Stimulated activated CD4-positive, alpha-beta T cell treated with anti-CD3 and anti-CD28 coated beads, Interleukin-1b, Interleukin-23, amount 100 ng/mL, for 1 hour (primary cell): Measurements from ENCODE around the gene INO80.

ENCODE experiments used
- DNase-seq, 2 donors: peaks; one replicate each; pipeline ENCODE4 v3.0.0-alpha.2; 2020; ENCODE audit warnings: low read depth in 2 of 2

Gene INO80

DNA sequence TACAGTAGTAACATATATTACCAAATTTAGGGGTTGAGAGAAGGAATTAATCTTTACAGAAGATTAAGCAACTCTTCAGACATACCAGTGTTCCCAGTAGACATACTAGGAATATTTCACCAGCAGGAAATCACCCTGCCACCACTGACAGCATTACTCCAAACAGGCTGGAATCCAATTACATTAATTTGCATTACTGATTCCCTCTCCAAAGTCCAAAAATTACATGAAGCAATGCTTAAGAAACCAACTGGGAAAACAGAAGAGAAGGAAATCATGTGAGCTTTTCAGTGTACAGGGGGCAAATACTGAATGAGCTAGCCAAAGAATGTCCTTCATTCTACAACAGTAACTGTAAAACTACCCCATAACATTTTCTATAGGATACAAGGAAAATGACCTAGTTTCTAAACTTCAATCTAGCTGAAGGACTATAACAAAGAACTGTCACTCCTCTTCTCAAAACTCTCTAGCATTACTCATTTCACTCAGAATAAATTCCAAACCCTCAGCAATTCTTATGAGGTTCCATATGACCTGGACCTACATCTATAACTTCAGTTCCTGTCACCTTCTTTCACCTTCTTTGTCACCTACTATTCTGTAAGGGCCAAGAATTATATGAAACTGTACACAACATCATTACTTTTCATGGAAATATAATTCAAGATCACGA, 72.7 kb downstream of the INO80 start:
- DNase-seq, result no peak

GRCh38 chr15:41042851-41043250, 73.2 kb downstream of the INO80 start:
- DNase-seq, result no peak

DNA sequence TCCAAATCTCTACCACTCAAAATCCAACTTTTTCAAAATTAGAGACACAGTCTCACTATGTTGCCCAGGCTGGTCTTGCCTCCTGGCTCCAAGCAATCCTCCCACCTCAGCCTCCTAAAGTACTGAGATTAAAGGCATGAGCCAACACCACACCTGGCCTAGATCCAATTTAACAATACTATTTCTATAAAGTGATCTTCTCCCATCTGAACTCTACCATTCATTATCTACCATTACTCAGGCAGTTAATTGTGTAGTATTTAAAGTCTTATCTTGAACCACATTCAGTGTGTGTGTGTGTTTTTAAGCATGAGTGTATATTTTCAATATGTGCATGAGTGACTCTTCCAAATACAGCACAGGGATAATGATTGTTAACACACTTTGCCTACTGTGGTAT, 77.0 kb downstream of the INO80 start:
- no peak for DNase-seq

DNA sequence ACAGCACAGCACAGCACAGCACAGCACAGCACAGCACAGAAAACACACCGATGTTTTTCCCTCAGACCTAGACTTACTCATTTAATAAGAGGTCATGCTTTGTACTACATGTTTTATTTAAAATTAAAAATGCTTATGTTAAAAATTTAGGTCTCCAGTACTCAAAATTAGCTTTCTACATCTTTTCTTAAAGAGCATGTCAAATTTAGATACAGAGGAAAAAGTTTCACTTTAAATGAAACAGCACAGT, 84.1 kb downstream of the INO80 start:
- DNase-seq, result no peak

DNA sequence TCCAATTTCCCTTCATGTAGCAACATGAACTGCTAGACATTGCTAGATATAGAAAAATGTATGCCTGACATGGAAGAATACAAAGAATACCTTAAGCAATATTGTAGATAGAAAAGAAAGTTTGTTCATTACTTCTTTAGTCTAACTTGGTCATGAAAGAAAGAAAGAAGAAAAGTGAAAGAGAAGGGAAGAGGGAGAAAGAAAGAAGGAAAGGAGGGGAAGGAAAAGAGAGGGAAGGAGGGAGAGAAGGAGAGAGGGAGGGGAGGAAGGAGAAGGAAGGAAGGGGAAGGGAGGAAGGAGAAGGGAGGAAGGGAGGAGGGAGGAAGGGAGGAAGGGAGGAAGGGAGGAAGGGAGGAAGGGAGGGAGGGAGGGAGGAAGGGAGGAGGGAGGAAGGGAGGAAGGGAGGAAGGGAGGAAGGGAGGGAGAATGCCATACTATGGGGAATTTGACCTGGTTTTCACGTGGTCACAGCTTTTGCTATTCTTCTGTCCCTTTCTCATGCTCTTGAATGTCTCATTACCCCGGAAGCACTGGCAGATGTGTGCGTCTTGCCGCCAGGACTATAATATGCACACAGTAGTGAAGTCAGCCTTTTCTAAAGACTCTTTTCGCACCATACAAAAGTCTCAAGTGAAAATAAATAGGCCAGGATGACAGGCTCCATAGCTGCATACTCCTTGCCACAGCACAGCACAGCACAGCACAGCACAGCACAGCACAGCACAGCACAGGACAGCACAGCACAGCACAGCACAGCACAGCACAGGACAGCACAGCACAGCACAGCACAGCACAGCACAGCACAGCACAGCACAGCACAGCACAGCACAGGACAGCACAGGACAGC, 84.6 kb downstream of the INO80 start:
- DNase-seq, result no peak

- DNase-seq, result no peak
Observed at GRCh38 chr15:41028853-41029252, 87.2 kb downstream of the INO80 start.

- DNase-seq, result no peak
Observed at GRCh38 chr15:41025393-41025792, 90.7 kb downstream of the INO80 start.

DNA sequence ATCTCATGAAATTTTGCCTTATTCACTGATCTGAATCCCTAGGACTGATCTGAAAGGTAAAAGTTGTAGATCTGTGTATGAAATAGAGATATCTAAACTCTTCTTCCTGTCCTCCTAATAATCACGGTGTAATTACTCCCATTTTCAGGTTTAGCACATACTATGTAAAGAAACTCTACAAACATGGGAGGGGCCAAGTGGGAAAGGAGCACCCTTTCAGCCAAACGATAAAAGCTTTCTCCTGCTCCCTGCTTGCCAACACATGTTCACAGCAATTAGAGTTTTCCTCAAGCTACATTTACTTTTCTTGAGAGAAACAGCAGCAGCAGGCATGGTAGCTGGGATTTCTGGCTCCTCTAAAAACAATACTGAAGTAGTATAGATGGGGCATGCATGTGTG, 91.2 kb downstream of the INO80 start:
- DNase-seq, result no peak

DNA sequence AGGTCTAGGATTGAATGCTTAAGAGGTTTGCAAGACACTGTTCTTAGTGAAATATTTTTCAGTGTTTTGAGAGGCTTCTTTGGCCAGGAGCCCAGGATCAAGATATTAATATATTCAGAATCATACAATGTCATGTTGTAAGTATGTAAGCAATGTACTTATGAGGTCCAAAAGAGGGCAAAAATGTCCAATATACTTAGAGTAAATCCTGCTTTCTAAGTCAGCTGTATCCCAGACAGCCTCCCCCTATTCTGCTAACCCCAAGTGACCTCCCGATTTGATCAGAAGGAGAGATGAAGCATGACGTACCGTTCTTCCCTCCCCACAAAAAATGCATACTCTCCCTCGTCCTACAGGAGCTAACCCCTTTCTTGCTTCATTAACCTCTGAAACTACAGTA, 91.9 kb downstream of the INO80 start:
- no peak for DNase-seq

GRCh38 chr15:41022487-41023090, 93.5 kb downstream of the INO80 start:
- DNase-seq, result no peak

DNA sequence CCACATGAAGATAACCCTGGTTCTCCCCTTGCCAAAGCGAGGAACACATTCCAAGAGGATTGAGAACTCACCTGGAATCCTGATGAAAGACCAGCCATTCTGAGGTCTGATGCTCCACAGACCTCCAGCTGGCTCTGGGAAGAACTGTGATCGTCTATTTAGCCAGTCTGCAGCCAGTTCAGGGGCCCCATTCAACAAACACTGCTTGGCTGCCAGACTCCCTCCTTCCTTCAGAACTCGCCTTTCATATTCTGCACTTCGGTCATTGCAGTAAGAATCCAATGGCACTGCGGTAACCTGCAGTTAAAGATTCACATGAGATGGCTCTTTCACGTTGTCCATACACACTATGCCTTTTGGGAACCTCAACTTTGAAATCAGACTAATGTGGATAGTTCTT, 95.3 kb downstream of the INO80 start:
- DNase-seq, result no peak

DNA sequence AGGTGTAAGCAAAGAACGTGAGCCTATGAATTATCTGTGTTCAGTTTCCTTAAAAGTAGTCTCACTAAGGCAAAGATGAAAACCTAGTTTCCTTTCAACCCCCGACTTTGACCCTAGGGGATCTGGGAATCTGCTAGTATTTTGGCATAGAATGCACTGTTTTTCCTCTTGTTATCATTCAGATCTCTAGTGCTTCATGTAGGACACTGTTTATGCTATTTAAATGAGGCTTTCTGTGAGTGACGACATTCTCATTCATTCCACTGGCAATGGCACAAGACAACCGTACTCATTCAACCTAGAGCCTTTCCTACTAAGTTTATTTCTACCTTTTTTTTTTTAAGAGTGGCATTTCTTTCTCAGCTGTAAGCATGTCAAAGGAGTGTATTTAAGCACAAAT, 95.8 kb downstream of the INO80 start:
- DNase-seq, result no peak

DNA sequence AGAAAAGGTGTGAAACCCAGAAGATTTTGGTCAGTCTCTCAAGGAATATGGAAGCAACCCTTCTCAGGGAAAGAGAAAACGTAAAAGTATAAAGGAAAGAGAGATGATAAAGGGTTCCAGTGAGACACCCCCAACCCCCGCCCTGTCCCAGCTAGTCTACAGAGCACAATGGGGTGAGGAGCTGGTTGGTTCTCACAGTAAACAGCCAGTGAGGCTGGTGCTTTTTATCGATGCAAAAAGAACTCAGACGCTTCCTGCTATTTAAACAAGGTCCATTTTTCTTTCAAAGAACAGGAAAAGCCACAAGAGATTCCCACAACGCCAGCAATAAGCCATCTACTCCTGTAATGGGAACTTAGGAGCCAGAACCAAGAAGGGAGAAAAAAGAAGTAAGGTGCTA, 96.9 kb downstream of the INO80 start:
- no peak for DNase-seq

DNA sequence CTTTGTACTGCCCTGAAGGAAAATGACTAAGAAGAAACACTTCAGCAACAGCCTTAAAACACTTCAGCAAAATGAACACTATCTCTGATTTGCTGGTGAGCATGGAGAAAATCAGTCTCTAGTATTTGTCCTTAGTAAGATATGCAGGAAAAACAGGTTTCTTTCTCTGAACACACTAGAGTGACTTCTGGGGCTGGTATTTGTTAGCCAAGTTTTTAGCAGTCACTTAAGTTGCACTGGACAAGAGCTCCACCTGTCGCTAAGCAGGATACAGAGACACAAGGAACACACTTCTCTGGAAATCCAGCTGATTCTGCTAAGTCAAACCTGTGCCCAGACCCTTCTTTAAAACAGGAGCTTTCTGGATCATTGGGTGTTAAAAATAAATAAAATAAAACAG, 97.5 kb downstream of the INO80 start:
- DNase-seq, result no peak

- DNase-seq, result no peak
Observed at GRCh38 chr15:41017066-41017735, 98.9 kb downstream of the INO80 start.

DNA sequence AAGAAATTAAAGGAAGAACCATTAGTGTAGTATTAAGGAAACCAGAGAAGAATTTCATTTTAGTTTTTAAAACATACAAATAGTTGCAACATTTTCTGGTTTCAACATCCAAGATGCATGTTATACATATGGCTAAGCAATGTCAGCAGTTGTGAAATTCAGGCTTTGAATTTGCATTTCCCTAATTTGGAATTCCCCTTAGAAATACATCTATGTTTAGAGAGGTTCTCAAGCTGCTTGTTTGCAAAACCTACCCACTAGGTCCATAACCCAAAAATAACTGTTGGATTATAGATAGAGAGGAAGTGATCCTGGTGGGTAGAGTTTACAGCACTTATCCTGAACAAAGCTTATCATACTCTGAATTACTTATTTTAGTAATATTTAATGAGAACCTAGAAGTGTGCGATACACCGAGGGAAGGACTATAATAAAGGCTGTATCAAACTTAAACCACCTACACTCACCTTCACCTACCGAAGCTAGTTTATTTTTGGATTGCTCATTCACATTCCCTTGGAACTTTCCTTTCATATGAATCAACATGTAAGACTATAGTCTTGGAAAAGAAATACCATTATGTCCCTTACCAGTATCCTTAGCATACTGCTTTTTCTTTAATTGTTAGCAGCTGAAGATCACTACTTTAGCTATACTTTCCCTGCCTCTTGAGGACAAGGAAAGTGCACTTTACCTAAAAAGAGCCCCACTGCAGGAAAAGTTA, 102.2 kb downstream of the INO80 start:
- DNase-seq, result no peak

GRCh38 chr15:41011055-41011815, 104.8 kb downstream of the INO80 start:
- DNase-seq, result no peak

GRCh38 chr15:41010345-41010744, 105.7 kb downstream of the INO80 start:
- DNase-seq, result no peak

DNA sequence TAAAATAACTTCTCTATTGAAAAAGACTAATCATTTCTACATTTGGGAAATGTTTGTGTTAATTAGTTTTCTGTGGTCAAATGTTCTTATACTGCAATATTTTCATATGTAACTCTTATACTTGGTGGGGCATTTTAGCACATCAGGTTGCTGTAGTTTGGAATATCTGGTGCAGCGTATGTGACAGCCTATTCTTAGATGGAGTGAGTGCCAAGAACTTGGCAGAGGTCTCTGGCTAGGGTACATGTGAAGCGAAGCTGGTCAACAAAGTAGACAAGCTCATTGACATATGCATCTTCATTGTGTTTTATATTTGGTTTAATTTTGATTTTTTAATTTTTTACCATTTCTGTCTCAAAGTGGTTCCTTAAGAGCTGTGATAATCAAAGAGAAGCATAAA, 109.6 kb downstream of the INO80 start:
- DNase-seq, result no peak

GRCh38 chr15:41004490-41004889, 111.6 kb downstream of the INO80 start:
- DNase-seq, result no peak

DNA sequence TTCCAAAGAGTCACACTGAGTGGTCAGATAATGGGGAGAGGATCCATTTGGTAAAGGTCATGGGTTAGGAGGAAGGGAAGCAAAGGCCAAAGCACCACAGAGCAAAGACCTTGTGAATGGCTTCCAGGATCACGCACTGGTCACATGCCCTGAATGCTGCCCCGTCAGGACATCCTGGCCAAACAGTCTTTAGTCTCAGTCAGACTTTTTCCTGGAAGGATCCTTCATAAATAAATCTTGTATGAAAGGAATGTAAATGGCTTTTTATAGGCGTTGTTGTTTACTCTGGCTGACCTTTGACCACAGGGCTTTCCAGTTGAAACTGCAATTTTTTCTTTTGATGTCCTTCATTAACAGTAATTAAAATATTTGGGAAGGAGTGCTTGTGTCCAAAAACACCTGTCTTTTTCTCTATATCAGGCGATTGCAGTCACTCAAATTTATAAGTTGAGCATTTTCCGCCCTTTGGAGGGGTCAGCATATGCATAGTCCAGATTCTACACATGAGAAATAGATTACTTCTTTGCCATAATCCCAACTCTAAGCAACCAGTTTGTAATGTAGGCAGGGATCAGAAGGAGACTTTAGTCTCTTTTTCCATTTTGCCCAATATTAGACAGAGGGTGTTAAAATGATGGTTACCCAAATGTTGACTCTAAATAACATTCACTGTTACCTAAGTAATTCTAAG, 114.4 kb downstream of the INO80 start:
- no peak for DNase-seq
